Kasumi-1 (cell line): ENCODE data around the gene RABGAP1L.
"Not testable (repeated sequence)": the region's sequence is repeated elsewhere in the genome, so short reads cannot be mapped to it uniquely, and the experiment has no call there.

Experiments
- DNase-seq, 2 experiments: peaks; one replicate each; lab custom pipeline; 2025; lab: John Stamatoyannopoulos, UW

RABGAP1L gene

GRCh38 chr1:174990382-174990999 is 831.2 kb downstream of the RABGAP1L start:
- DNase-seq = peak; percentile 54 to 68

- DNase-seq = no peak
These were observed 832.2 kb downstream of the RABGAP1L start for GRCh38 chr1:174991473-174991872.

GRCh38 chr1:174995121-174995520 is 835.8 kb downstream of the RABGAP1L start:
- no peak for DNase-seq

GRCh38 chr1:174995916-174996315 is 836.6 kb downstream of the RABGAP1L start:
- DNase-seq = no peak

GRCh38 chr1:174996476-174996875 is 837.2 kb downstream of the RABGAP1L start:
- DNase-seq = no peak

- DNase-seq = no peak
These were observed 837.7 kb downstream of the RABGAP1L start for GRCh38 chr1:174997041-174997440.

GRCh38 chr1:174998569-174999215 is 839.4 kb downstream of the RABGAP1L start:
- peak; percentile 68 to 73 for DNase-seq

GRCh38 chr1:174999216-174999935 is 840.1 kb downstream of the RABGAP1L start:
- DNase-seq = peak; percentile 97

GRCh38 chr1:174999936-175000696 is 840.8 kb downstream of the RABGAP1L start, which contains the start of gene CACYBP:
Gene CACYBP (plus strand): TSS chr1:174999947. CDS start chr1:175000181, 234 bp downstream.
- peak; percentile 24 to 25 for DNase-seq

- peak; percentile 26 to 27 for DNase-seq
These were observed 841.4 kb downstream of the RABGAP1L start for GRCh38 chr1:175000697-175001187.

- no peak for DNase-seq
These were observed 843.7 kb downstream of the RABGAP1L start for GRCh38 chr1:175002910-175003517.

- DNase-seq = no peak
These were observed 844.2 kb downstream of the RABGAP1L start for GRCh38 chr1:175003521-175003920.

- DNase-seq = no peak
These were observed 845.9 kb downstream of the RABGAP1L start for GRCh38 chr1:175005085-175005783.

- DNase-seq = no peak
These were observed 850.2 kb downstream of the RABGAP1L start for GRCh38 chr1:175009532-175009931.

GRCh38 chr1:175013445-175013844 is 854.1 kb downstream of the RABGAP1L start:
- DNase-seq = no peak

GRCh38 chr1:175015243-175015642 is 855.9 kb downstream of the RABGAP1L start:
- DNase-seq = no peak

- no peak for DNase-seq
These were observed 860.2 kb downstream of the RABGAP1L start for GRCh38 chr1:175019524-175019923.

- peak; percentile 95 to 96 for DNase-seq
These were observed 864.0 kb downstream of the RABGAP1L start, which contains the start of gene MRPS14 for GRCh38 chr1:175023043-175023921. Gene MRPS14 (minus strand): TSS chr1:175023425. CDS start chr1:175023408, 17 bp downstream.

GRCh38 chr1:175023922-175024242 is 864.6 kb downstream of the RABGAP1L start:
- DNase-seq = not testable (repeated sequence)

- DNase-seq = no peak
These were observed 865.5 kb downstream of the RABGAP1L start for GRCh38 chr1:175024773-175025172.
